Activated naive CD8-positive, alpha-beta T cell treated with anti-CD3 and anti-CD28 coated beads, Interleukin-2, amount 50 U/mL, for 16 hours (primary cell): ENCODE data around the gene ZFHX3.

Experiments used
- DNase-seq: peaks from one replicate; pipeline ENCODE4 v3.0.0-alpha.2; 2020; ENCODE audit warnings: low read depth, low spot score

ZFHX3 gene

GRCh38 chr16:72744076-72744793 lies 303.7 kb downstream of the ZFHX3 start:
- DNase-seq: no peak

GRCh38 chr16:72743011-72743761 lies 304.7 kb downstream of the ZFHX3 start:
- DNase-seq: no peak

- DNase-seq: no peak
Measured at GRCh38 chr16:72740347-72740746, 307.6 kb downstream of the ZFHX3 start.

GRCh38 chr16:72739577-72739976 lies 308.4 kb downstream of the ZFHX3 start:
- DNase-seq: no peak

- no peak for DNase-seq
Measured at GRCh38 chr16:72736074-72736473, 311.9 kb downstream of the ZFHX3 start.
